Measurements from ENCODE around the gene AHCYL2. TPM values are rescaled to one million over a fixed set of nuclear protein-coding genes. Genes with fewer than 3 reads are reported as not detected.

Gene AHCYL2
- total RNA-seq, 1 experiment from 2014 or later, result 54.6 TPM

GRCh38 chr7:129388333-129389098, 163.7 kb downstream of the AHCYL2 start:
- intact Hi-C loops (cut with micrococcal nuclease; ENCODE audit: unreplicated experiment), result no loop called here
- no peak for TF ChIP-seq CTCF (IDR thresholded peaks at IDR 0.05; ENCODE audit: unreplicated experiment)
- H3K4me1 Mint-ChIP-seq (ENCODE audit: low read depth, unreplicated experiment), result no peaks in the 10 kb centered on the region
- no peak overlapping the region for H3K4me3 Mint-ChIP-seq (ENCODE audit: low read depth, unreplicated experiment)
- H3K9me3 Mint-ChIP-seq (ENCODE audit: low read depth, unreplicated experiment), result no peaks in the 10 kb centered on the region
- no peaks in the 10 kb centered on the region for H3K36me3 Mint-ChIP-seq (ENCODE audit: insufficient read depth, unreplicated experiment)
- H3K27me3 Mint-ChIP-seq (ENCODE audit: unreplicated experiment), result no peaks in the 10 kb centered on the region
- no peak for DNase-seq
- no TSS peak for BruUV-seq (replicated peaks)
- CTCF ChIA-PET, result interaction anchor here (0.6 kb wide), 1 partner anchor 8 kb away, joined by 3 read pairs; no protein-coding TSS in a partner anchor
- H3K27ac Mint-ChIP-seq (ENCODE audit: unreplicated experiment), result no peak overlapping the region

- H3K27ac Mint-ChIP-seq (ENCODE audit: unreplicated experiment), result no peak overlapping the region
- no peaks in the 10 kb centered on the region for H3K27me3 Mint-ChIP-seq (ENCODE audit: unreplicated experiment)
- intact Hi-C loops (cut with micrococcal nuclease; ENCODE audit: unreplicated experiment), result no loop called here
- DNase-seq, result no peak
- H3K4me3 Mint-ChIP-seq (ENCODE audit: low read depth, unreplicated experiment), result no peak overlapping the region
- no peak for TF ChIP-seq CTCF (IDR thresholded peaks at IDR 0.05; ENCODE audit: unreplicated experiment)
- H3K4me1 Mint-ChIP-seq (ENCODE audit: low read depth, unreplicated experiment), result no peaks in the 10 kb centered on the region
- CTCF ChIA-PET, result interaction anchor here (1.2 kb wide), 1 partner anchor 14 kb away, joined by 3 read pairs; no protein-coding TSS in a partner anchor
- no peaks in the 10 kb centered on the region for H3K36me3 Mint-ChIP-seq (ENCODE audit: insufficient read depth, unreplicated experiment)
- no TSS peak for BruUV-seq (replicated peaks)
- H3K9me3 Mint-ChIP-seq (ENCODE audit: low read depth, unreplicated experiment), result no peaks in the 10 kb centered on the region
Measured at GRCh38 chr7:129389829-129390228, 165.0 kb downstream of the AHCYL2 start.

- H3K36me3 Mint-ChIP-seq (ENCODE audit: insufficient read depth, unreplicated experiment), result no peaks in the 10 kb centered on the region
- no TSS peak for BruUV-seq (replicated peaks)
- no peaks in the 10 kb centered on the region for H3K27me3 Mint-ChIP-seq (ENCODE audit: unreplicated experiment)
- DNase-seq, result no peak
- no peaks in the 10 kb centered on the region for H3K9me3 Mint-ChIP-seq (ENCODE audit: low read depth, unreplicated experiment)
- TF ChIP-seq CTCF (IDR thresholded peaks at IDR 0.05; ENCODE audit: unreplicated experiment), result no peak
- H3K4me1 Mint-ChIP-seq (ENCODE audit: low read depth, unreplicated experiment), result no peaks in the 10 kb centered on the region
- CTCF ChIA-PET, result interaction anchor here (1.2 kb wide), 1 partner anchor 14 kb away, joined by 3 read pairs; no protein-coding TSS in a partner anchor
- H3K4me3 Mint-ChIP-seq (ENCODE audit: low read depth, unreplicated experiment), result no peak overlapping the region
- intact Hi-C loops (cut with micrococcal nuclease; ENCODE audit: unreplicated experiment), result no loop called here
- no peak overlapping the region for H3K27ac Mint-ChIP-seq (ENCODE audit: unreplicated experiment)
Measured at GRCh38 chr7:129390314-129390713, 165.5 kb downstream of the AHCYL2 start.

- H3K27ac Mint-ChIP-seq (ENCODE audit: unreplicated experiment), result no peak overlapping the region
- no peaks in the 10 kb centered on the region for H3K36me3 Mint-ChIP-seq (ENCODE audit: insufficient read depth, unreplicated experiment)
- DNase-seq, result no peak
- H3K9me3 Mint-ChIP-seq (ENCODE audit: low read depth, unreplicated experiment), result no peaks in the 10 kb centered on the region
- no peaks in the 10 kb centered on the region for H3K27me3 Mint-ChIP-seq (ENCODE audit: unreplicated experiment)
- intact Hi-C loops (cut with micrococcal nuclease; ENCODE audit: unreplicated experiment), result no loop called here
- no peak for TF ChIP-seq CTCF (IDR thresholded peaks at IDR 0.05; ENCODE audit: unreplicated experiment)
- H3K4me3 Mint-ChIP-seq (ENCODE audit: low read depth, unreplicated experiment), result no peak overlapping the region
- no TSS peak for BruUV-seq (replicated peaks)
- CTCF ChIA-PET, result interaction anchor here (0.6 kb wide), 1 partner anchor 599 kb away, joined by 3 read pairs; no protein-coding TSS in a partner anchor
- no peaks in the 10 kb centered on the region for H3K4me1 Mint-ChIP-seq (ENCODE audit: low read depth, unreplicated experiment)
Measured at GRCh38 chr7:129391546-129392171, 166.8 kb downstream of the AHCYL2 start.

Measured in Calu3 (cell line).